Ishikawa (cell line): ENCODE data around the gene FAM47A.

ENCODE experiments used
- CEBPB ChIP-seq: IDR thresholded peaks from 2 replicates; pipeline ENCODE4 v1.6.1; 2012
- CREB1 ChIP-seq: IDR thresholded peaks from 2 replicates; pipeline ENCODE4 v1.6.1; 2012; ENCODE audit warnings: low read depth
- EGR1 ChIP-seq: IDR thresholded peaks from 2 replicates; pipeline ENCODE4 v1.6.1; 2012
- EP300 ChIP-seq: IDR thresholded peaks from 2 replicates; pipeline ENCODE4 v1.6.1; 2012; ENCODE audit warnings: borderline replicate concordance
- FOXM1 ChIP-seq: IDR thresholded peaks from 2 replicates; pipeline ENCODE4 v1.6.1; 2012; ENCODE audit warnings: low read depth, borderline replicate concordance
- NFIC ChIP-seq: IDR thresholded peaks from 2 replicates; pipeline ENCODE4 v1.6.1; 2012
- RAD21 ChIP-seq: IDR thresholded peaks from 2 replicates; pipeline ENCODE4 v1.6.1; 2012; ENCODE audit warnings: low read depth
- TAF1 ChIP-seq: IDR thresholded peaks from 2 replicates; pipeline ENCODE4 v1.6.1; 2012; ENCODE audit warnings: low read depth, mild to moderate bottlenecking
- TCF12 ChIP-seq: IDR thresholded peaks from 2 replicates; pipeline ENCODE4 v1.6.1; 2012; ENCODE audit warnings: low read depth
- TEAD4 ChIP-seq: IDR thresholded peaks from 2 replicates; pipeline ENCODE4 v1.6.1; 2012
- YY1 ChIP-seq: IDR thresholded peaks from 2 replicates; pipeline ENCODE4 v1.6.1; 2012; ENCODE audit warnings: low read depth
- ZBTB7A ChIP-seq: IDR thresholded peaks from 2 replicates; pipeline ENCODE4 v1.6.1; 2012; ENCODE audit warnings: low read depth
- TF ChIP-seq, protein P1 (sequence below): IDR thresholded peaks from 2 replicates; pipeline ENCODE4 v1.6.1; 2012; ENCODE audit warnings: low read depth, mild to moderate bottlenecking
- TF ChIP-seq, protein P2 (sequence below): IDR thresholded peaks from 2 replicates; pipeline ENCODE4 v1.6.1; 2012
- TF ChIP-seq, protein P3 (sequence below): IDR thresholded peaks from 2 replicates; pipeline ENCODE4 v1.6.1; 2012

Gene FAM47A

DNA sequence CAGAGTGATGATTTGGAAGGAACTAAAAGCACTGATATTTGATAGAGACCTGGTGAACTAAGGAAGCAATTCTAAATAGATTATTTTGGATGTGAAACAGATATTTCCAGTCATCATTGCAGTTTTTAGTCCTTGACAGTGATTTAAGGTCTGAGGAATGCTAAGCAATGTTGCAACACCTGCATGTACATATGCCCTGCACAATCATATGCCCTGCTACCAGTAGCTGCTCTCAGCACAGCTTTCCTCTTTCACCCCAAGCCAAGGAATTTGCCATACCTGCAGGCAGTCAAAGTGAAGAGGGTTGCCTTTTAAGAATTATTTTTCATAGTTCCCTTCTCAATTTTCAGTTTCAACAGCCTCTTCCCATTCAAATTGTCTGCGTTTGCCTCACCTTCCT is 8.7 kb upstream of the FAM47A start:
- TF ChIP-seq EGR1 (no peak), TAF1 (no peak), ZBTB7A (no peak), RAD21 (no peak), EP300 (no peak), CREB1 (no peak), TCF12 (no peak), FOXM1 (no peak), CEBPB (no peak), NFIC (no peak), YY1 (no peak)
- TF ChIP-seq, protein P1, sequence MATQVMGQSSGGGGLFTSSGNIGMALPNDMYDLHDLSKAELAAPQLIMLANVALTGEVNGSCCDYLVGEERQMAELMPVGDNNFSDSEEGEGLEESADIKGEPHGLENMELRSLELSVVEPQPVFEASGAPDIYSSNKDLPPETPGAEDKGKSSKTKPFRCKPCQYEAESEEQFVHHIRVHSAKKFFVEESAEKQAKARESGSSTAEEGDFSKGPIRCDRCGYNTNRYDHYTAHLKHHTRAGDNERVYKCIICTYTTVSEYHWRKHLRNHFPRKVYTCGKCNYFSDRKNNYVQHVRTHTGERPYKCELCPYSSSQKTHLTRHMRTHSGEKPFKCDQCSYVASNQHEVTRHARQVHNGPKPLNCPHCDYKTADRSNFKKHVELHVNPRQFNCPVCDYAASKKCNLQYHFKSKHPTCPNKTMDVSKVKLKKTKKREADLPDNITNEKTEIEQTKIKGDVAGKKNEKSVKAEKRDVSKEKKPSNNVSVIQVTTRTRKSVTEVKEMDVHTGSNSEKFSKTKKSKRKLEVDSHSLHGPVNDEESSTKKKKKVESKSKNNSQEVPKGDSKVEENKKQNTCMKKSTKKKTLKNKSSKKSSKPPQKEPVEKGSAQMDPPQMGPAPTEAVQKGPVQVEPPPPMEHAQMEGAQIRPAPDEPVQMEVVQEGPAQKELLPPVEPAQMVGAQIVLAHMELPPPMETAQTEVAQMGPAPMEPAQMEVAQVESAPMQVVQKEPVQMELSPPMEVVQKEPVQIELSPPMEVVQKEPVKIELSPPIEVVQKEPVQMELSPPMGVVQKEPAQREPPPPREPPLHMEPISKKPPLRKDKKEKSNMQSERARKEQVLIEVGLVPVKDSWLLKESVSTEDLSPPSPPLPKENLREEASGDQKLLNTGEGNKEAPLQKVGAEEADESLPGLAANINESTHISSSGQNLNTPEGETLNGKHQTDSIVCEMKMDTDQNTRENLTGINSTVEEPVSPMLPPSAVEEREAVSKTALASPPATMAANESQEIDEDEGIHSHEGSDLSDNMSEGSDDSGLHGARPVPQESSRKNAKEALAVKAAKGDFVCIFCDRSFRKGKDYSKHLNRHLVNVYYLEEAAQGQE, result no peak
- TF ChIP-seq, protein P2, sequence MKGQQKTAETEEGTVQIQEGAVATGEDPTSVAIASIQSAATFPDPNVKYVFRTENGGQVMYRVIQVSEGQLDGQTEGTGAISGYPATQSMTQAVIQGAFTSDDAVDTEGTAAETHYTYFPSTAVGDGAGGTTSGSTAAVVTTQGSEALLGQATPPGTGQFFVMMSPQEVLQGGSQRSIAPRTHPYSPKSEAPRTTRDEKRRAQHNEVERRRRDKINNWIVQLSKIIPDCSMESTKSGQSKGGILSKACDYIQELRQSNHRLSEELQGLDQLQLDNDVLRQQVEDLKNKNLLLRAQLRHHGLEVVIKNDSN, result no peak

DNA sequence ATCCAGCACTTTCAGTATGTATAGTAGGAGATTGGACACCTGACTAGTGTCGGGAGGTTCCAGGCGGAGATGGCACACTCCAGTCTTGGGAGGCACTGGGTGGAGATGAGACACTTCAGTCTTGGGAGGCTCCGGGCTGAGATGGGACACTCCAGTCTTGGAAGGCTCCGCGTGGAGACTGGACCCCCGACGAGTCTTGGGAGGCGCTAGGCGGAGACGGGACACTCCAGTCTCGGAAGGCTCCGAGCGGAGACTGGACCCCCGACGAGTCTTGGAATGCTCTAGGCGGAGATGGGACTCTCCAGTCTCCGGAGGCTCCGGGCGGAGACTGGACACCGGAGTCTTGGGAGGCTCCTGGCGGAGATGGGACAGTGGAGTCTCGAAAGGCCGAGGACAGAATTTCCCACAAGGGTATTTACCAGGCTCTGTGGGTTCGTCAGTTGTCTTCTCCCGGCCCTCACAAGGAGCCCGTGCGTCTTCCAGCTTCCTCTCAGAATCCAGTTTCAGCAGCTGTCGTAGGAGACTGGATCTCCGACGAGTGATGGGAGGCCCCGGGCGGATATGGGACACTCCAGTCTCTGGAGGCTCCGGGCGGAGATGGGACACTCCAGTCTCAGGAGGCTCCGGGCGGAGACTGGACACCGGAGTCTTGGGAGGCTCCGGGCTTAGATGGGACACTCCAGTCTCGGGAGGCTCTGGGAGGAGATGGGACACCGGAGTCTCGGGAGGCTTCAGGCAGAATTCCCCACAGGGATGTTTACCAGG is 952 bp downstream of the FAM47A start:
- no peak for TF ChIP-seq CEBPB
- TF ChIP-seq TCF12, result no peak
- no peak for TF ChIP-seq YY1
- no peak for TF ChIP-seq FOXM1
- TF ChIP-seq, protein P1, result no peak
- TF ChIP-seq, protein P2, result no peak
- no peak for TF ChIP-seq TAF1
- TF ChIP-seq RAD21, result no peak
- no peak for TF ChIP-seq CREB1
- no peak for TF ChIP-seq EP300
- no peak for TF ChIP-seq EGR1
- TF ChIP-seq ZBTB7A, result no peak
- no peak for TF ChIP-seq NFIC
- TF ChIP-seq, protein P3, sequence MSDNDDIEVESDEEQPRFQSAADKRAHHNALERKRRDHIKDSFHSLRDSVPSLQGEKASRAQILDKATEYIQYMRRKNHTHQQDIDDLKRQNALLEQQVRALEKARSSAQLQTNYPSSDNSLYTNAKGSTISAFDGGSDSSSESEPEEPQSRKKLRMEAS, result no peak

DNA sequence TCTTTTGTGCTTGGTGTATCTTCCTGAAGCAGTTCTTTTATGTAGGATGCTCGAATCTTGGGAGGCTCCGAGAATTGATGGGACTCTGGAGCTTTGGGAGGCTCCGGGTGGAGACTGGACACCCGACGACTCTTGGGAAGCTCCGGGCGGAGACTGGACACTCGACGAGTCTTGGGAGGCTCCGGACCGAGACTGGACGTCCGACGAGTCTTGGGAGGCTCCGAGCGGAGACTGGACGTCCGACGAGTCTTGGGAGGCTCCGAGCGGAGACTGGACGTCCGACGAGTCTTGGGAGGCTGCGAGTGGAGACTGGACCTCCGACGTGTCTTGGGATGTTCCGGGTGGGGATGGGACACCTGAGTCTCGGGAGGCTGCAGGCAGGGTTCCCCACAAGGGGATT is 1.6 kb downstream of the FAM47A start:
- TF ChIP-seq TEAD4, result no peak
- TF ChIP-seq EP300, result no peak
- TF ChIP-seq CEBPB, result no peak
- no peak for TF ChIP-seq EGR1
- no peak for TF ChIP-seq YY1
- no peak for TF ChIP-seq FOXM1
- TF ChIP-seq ZBTB7A, result no peak
- no peak for TF ChIP-seq TCF12

DNA sequence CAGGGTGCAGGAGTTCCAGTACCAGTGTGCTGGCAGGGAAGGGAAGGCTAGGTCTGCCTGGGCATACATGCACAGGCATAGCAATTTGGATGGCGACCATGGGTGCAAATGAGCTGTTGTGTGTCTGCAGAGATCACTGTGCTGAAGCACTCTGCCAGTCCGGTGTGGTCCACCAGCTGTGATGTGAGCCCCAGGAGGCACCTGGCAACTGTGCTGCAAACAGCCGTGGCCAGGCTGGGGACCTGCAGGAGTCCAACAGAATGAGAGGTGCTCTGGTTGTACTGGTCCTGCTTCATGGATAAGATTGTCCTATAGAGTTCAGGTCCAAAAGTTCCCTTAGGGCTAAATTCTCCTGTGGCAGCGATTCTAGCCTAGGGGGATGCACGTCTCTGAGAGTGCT is 6.1 kb downstream of the FAM47A start:
- TF ChIP-seq TAF1 (no peak), TEAD4 (no peak), EGR1 (no peak), YY1 (no peak)

DNA sequence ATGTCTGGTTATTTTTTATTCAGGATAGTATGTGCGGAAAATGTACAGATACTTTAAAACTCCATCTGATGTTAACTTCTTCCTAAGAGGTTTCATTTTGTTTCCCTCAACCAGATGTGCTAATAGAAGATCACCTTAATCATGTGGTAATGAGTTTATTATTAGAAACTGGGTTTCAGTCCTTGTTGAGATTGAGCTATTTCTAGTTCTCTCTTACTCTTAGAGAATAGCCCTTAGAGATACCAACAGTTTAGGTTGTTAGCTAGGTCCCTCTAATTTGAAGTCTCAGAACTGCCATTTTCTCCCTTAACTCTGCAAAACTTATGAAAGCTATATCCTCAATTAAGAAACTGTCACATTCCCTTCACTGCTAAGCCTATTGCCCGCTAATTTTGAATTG is 13.0 kb downstream of the FAM47A start:
- TF ChIP-seq, protein P1, result no peak
- TF ChIP-seq RAD21, result no peak
- no peak for TF ChIP-seq CEBPB
- TF ChIP-seq, protein P2, result no peak
- no peak for TF ChIP-seq CREB1
- TF ChIP-seq EGR1, result no peak
- no peak for TF ChIP-seq EP300
- TF ChIP-seq, protein P3, result no peak
- TF ChIP-seq NFIC, result no peak
- TF ChIP-seq YY1, result no peak
- no peak for TF ChIP-seq FOXM1
- TF ChIP-seq TAF1, result no peak
- no peak for TF ChIP-seq ZBTB7A
- no peak for TF ChIP-seq TEAD4
- TF ChIP-seq TCF12, result no peak
